Psoas muscle (tissue), 8 donors: ENCODE measurements around the gene GLIPR2. TPM values are rescaled to one million over a fixed set of nuclear protein-coding genes. Genes with fewer than 3 reads are reported as not detected.
"Not testable (repeated sequence)": the region's sequence is repeated elsewhere in the genome, so short reads cannot be mapped to it uniquely, and the experiment has no call there.

ENCODE experiments used
- ATAC-seq, 4 donors: fragments of 200-7000 bp; cut with Tn5 transposase; one replicate each; pipeline ENCODE4 v1.9.1; 2020; ENCODE audit warnings: moderate library complexity in 3 of 4, mild to moderate bottlenecking in 2 of 4
- DNase-seq, 2 donors: peaks; one replicate each; pipeline ENCODE4 v3.0.0-alpha.2; 2020
- H3K27ac ChIP-seq: fragments of 200-600 bp; one replicate; pipeline ENCODE4 v1.8.0; 2022
- H3K27me3 ChIP-seq, 3 donors: fragments of 200-600 bp in 1 of 3; one replicate each; pipeline versions ENCODE4 v1.6.1 to v1.8.0; 2013 to 2022; ENCODE audit warnings: low read length in 2 of 3, mild to moderate bottlenecking in 2 of 3, moderate library complexity in 1 of 3; ENCODE audit not compliant: insufficient read depth in 3 of 3
- H3K36me3 ChIP-seq, 2 donors: fragments of 200-600 bp in 1 of 2; one replicate each; pipeline versions ENCODE4 v1.6.1 to v1.8.0; 2013 to 2022; ENCODE audit warnings: low read depth in 1 of 2, mild to moderate bottlenecking in 1 of 2, moderate library complexity in 1 of 2; ENCODE audit not compliant: insufficient read depth in 1 of 2
- H3K4me1 ChIP-seq: fragments of 200-600 bp; one replicate; pipeline ENCODE4 v1.8.0; 2022
- H3K4me3 ChIP-seq: fragments of 200-600 bp; one replicate; pipeline ENCODE4 v1.8.0; 2022; ENCODE audit warnings: mild to moderate bottlenecking
- H3K9me3 ChIP-seq: fragments of 200-600 bp; one replicate; pipeline ENCODE4 v1.8.0; 2022
- WGBS, 3 donors: extraction: QIAGEN DNeasy Blood & Tissue Kit; methylation state at CpG; one replicate each; pipeline versions ENCODE4 v1.1.6 to v1.1.7; 2013; 5-methylcytosine and 5-hydroxymethylcytosine counted together
- intact Hi-C, 2 donors: fragments of 100-400 bp; cut with DNase I; formaldehyde crosslinking; loops; one replicate each; pipeline versions ENCODE4 v1.11.0 to v1.14.2; 2022
- polyA plus RNA-seq, 3 donors: library from polyadenylated mRNA; stranded (reverse); fragments of 200-250 nt; gene quantifications; one replicate each; pipeline ENCODE4 v1.2.3, GENCODE V29; 2013
- total RNA-seq, 4 donors: library from RNA; stranded (reverse); fragmentation: NEBNext Ultra II Directional in 2 of 4; extraction: Animal tissue kit (Norgen Biotek cat#: 25700) in 2 of 4; gene quantifications; one replicate each; pipeline versions ENCODE4 v1.2.1 to v1.2.4, GENCODE V29; 2021 to 2023
- TF ChIP-seq, protein P1 (sequence below): fragments of 200-600 bp; IDR thresholded peaks from one replicate; pipeline ENCODE4 v1.8.0; 2022; ENCODE audit warnings: antibody characterized with exemption
- donor health status: healthy with polysubstance abuse.
- donor health status: DM: no; HTN: no; CAD: no; lungs with moderate emphysema.
- donor health status: Bipolar disorder and iron deficiency.
- donor health status: healthy.
- donor health status: DM: yes; HTN: yes; CAD: no.
- donor health status: DM: no; HTN: no; CAD: no.
- donor health status: DM: no; HTN: no; CAD: no.
- donor health status: DM: yes; HTN: yes; CAD: no.

GLIPR2 gene
- total and polyA plus RNA-seq, 7 donors: 2.5 to 6.5 (median 3.6) TPM

DNA sequence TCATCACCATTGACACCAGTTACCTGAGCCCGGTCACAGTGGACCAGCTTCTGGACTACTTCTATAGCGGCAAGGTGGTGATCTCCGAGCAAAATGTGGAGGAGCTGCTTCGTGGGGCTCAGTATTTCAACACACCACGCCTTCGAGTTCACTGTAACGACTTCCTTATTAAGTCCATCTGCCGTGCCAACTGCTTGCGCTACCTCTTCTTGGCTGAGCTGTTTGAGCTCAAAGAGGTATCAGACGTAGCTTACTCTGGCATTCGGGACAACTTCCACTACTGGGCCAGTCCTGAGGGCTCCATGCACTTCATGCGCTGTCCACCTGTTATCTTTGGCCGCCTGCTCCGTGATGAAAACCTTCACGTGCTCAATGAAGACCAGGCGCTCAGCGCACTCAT lies 33.2 kb downstream of the GLIPR2 start:
- H3K9me3 ChIP-seq: no peaks in the 10 kb centered on the region
- ATAC-seq (no peak), DNase-seq (no peak)
- intact Hi-C loops: loop anchor here in 1 of 2 donors (5.0 kb wide), 1 partner anchor 212 kb away; the partner anchor contains the start of gene OR2S2
- H3K4me1 ChIP-seq: peaks cover 3% of the 10 kb centered on the region
- peaks cover 0 to 13% (median 0%) of the 10 kb centered on the region in 3 donors for H3K27me3 ChIP-seq
- no peaks in the 10 kb centered on the region for H3K36me3 ChIP-seq
- no peak overlapping the region for H3K27ac ChIP-seq
- TF ChIP-seq, protein P1, sequence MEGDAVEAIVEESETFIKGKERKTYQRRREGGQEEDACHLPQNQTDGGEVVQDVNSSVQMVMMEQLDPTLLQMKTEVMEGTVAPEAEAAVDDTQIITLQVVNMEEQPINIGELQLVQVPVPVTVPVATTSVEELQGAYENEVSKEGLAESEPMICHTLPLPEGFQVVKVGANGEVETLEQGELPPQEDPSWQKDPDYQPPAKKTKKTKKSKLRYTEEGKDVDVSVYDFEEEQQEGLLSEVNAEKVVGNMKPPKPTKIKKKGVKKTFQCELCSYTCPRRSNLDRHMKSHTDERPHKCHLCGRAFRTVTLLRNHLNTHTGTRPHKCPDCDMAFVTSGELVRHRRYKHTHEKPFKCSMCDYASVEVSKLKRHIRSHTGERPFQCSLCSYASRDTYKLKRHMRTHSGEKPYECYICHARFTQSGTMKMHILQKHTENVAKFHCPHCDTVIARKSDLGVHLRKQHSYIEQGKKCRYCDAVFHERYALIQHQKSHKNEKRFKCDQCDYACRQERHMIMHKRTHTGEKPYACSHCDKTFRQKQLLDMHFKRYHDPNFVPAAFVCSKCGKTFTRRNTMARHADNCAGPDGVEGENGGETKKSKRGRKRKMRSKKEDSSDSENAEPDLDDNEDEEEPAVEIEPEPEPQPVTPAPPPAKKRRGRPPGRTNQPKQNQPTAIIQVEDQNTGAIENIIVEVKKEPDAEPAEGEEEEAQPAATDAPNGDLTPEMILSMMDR: no peak
- 89 to 93% (median 92%) methylated on average over 17 of the region's 17 CpGs for WGBS, 3 donors
- H3K4me3 ChIP-seq: no peak overlapping the region

DNA sequence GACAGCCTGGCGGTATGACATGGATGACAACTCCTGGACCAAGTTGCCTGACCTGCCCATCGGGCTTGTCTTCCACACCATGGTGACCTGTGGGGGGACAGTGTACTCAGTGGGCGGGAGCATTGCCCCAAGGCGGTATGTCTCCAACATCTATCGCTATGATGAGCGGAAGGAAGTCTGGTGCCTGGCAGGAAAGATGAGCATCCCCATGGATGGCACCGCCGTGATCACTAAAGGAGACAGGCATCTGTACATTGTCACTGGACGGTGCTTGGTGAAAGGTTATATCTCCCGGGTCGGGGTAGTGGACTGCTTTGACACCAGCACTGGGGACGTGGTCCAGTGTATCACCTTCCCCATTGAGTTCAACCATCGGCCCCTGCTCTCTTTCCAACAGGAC lies 34.0 kb downstream of the GLIPR2 start:
- Histone ChIP-seq H3K27me3 (peaks cover 0 to 13% (median 0%) of the 10 kb centered on the region in 3 donors), H3K4me3 (no peak overlapping the region), H3K36me3 (no peaks in the 10 kb centered on the region), H3K27ac (no peak overlapping the region), H3K4me1 (peaks cover 3% of the 10 kb centered on the region), H3K9me3 (no peaks in the 10 kb centered on the region)
- no peak for DNase-seq
- TF ChIP-seq, protein P1: no peak
- no peak for ATAC-seq
- 94 to 97% (median 96%) methylated on average over 13 of the region's 13 CpGs for WGBS, 3 donors
- intact Hi-C loops: no loop called here

DNA sequence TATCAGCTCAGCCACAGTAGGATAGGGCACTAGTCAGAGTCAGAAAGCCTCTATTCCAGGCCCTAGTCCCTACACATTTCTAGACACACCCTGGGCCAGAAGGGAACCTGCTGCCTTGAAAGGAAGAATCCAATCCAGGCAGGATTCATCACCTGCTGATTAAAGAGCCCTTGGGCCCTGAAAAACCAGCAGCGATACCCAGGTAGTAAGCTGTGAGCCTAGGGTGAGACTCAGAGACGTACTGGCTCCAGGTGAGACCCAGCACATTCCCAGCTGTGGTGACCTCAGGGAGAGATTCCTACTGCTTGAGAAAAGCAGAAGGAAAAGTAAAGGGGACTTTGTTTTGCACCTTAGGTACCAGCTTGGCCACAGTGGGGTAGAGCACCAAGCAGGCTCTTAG lies 37.3 kb downstream of the GLIPR2 start:
- WGBS, 3 donors: 98 to 100% (median 100%) methylated on average over 2 of the region's 2 CpGs
- ATAC-seq (no peak), DNase-seq (no peak)
- intact Hi-C loops: no loop called here
- no peak overlapping the region for H3K27ac ChIP-seq
- H3K4me1 ChIP-seq: no peaks in the 10 kb centered on the region
- no peaks in the 10 kb centered on the region for H3K36me3 ChIP-seq
- TF ChIP-seq, protein P1: no peak
- no peaks in the 10 kb centered on the region for H3K9me3 ChIP-seq
- H3K4me3 ChIP-seq: no peak overlapping the region
- no peaks in the 10 kb centered on the region for H3K27me3 ChIP-seq

DNA sequence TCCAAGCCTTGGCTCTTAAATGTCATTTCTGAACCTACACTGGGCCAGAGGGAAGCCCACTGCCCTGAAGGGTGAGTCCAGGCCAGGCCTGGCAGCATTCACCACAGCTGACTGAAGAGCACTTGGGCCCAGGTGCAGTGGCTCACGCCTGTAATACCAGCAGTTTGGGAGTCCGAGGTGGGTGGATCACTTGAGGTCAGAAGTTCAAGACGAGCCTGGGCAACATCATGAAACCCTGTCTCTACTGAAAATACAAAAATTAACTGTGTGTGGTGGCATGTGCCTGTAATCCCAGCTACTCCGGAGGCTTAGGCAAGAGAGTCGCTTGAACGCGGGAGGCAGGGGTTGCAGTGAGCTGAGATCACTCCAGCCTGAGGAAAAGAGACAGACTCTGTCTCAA lies 37.7 kb downstream of the GLIPR2 start:
- no peaks in the 10 kb centered on the region for H3K9me3 ChIP-seq
- no peaks in the 10 kb centered on the region for H3K4me1 ChIP-seq
- ATAC-seq (no peak), DNase-seq (no peak)
- TF ChIP-seq, protein P1: no peak
- 73 to 84% (median 73%) methylated on average over 7 of the region's 7 CpGs for WGBS, 3 donors
- intact Hi-C loops: no loop called here
- H3K4me3 ChIP-seq: no peak overlapping the region
- no peaks in the 10 kb centered on the region for H3K36me3 ChIP-seq
- no peak overlapping the region for H3K27ac ChIP-seq
- H3K27me3 ChIP-seq: no peaks in the 10 kb centered on the region

DNA sequence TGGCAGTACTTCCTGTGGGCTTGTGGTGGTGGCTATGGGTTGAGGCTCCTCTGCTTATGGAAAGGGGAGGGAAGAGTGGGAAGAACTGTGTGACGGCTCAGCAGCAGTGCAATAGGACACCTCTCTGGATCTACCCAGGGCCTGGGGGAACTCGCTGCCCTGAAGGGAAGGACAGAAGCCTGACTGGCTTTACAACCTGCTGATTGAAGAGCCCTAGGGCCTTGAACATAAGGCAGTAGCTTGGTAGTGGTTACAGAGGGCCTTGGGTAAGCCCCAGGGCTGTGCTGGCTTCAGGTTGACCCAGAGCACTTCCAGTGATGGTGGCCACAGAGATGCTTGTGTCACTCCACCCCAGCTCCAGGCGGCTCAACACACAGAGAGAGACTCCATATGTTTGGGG lies 38.2 kb downstream of the GLIPR2 start:
- DNase-seq (no peak), ATAC-seq (no peak)
- intact Hi-C loops: no loop called here
- Histone ChIP-seq H3K4me1 (no peaks in the 10 kb centered on the region), H3K9me3 (no peaks in the 10 kb centered on the region), H3K4me3 (no peak overlapping the region), H3K36me3 (no peaks in the 10 kb centered on the region), H3K27ac (no peak overlapping the region), H3K27me3 (no peaks in the 10 kb centered on the region)
- 77 to 79% (median 78%) methylated on average over 3 of the region's 3 CpGs for WGBS, 3 donors
- TF ChIP-seq, protein P1: no peak

DNA sequence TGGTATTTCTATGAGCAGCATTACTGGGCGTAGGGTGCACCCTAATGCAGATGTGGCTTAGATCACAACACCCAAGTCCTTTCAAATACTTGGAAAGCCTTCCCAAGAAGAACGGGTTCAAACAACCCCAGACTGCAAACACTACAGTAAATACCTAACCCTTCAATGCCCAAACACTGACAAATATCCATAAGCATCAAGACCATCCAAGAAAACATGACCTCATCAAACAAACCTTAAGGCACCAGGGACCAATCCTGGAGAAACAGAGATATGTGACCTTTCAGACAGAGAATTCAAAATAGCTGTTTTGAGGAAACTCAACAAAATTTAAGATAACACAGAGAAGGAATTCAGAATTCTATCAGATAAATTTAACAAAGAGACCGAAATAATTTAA lies 38.7 kb downstream of the GLIPR2 start:
- H3K4me3 ChIP-seq, DNase-seq, H3K27ac ChIP-seq, ATAC-seq, intact Hi-C loops, H3K9me3 ChIP-seq, H3K4me1 ChIP-seq, H3K27me3 ChIP-seq, H3K36me3 ChIP-seq: not testable (repeated sequence)
- whole genome bisulfite sequencing, 3 donors: 88 to 94% (median 89%) methylated on average over 3 of the region's 3 CpGs

DNA sequence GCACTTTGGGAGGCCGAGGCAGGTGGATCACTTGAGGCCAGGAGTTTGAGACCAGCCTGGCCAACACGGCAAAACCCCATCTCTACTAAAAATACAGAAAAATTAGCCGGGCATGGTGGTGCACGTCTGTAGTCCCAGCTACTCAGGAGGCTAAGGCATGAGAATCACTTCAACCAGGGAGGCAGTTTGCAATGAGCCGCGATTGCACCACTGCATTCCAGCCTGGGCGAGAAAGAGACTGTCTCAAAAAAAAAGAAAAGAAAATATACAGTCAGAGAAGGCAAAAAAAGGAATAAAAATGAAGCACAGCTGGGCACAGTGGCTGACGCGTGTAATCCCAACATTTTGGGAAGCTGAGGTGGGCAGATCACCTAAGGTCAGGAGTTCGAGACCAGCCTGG lies 40.0 kb downstream of the GLIPR2 start:
- H3K9me3 ChIP-seq, H3K27me3 ChIP-seq, ATAC-seq, H3K4me3 ChIP-seq, intact Hi-C loops, H3K36me3 ChIP-seq, DNase-seq, H3K27ac ChIP-seq, H3K4me1 ChIP-seq: not testable (repeated sequence)
- WGBS, 3 donors: 92 to 96% (median 93%) methylated on average over 10 of the region's 10 CpGs
